ENCODE measurements around the gene RALGPS1.

DNA sequence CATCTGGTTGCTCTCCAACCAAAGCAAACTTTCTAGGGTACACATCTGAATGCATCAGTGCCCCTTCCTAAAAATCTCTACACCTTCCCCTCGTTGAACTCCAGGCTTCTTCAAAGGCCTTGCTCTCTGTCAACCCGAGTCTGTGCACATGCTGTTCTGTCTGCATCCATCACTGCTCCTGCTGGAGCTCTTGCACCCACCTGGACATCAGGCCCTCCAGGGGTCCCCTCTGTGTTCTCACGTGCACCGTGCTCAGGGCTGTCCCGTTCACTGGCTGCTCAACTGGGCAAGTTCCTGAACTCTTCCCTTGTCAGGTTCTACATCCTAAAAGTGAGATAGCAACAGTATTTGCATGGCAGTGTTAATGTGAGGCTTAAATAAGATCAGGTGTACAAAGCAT, 270.6 kb downstream of the RALGPS1 start:
- TF ChIP-seq GATA3 (IDR thresholded peaks at IDR 0.05; ENCODE audit: low read depth, low read length) (no peak), GATA2 (IDR thresholded peaks at IDR 0.05; ENCODE audit: low read depth, low read length) (no peak)

Data from SH-SY5Y (cell line).